GM19467 (cell line): ENCODE results near the gene ARID3A.
"Not testable (repeated sequence)": the region's sequence is repeated elsewhere in the genome, so short reads cannot be mapped to it uniquely, and the experiment has no call there.

Experiments used
- ATAC-seq: cut with Tn5 transposase; IDR thresholded peaks from one replicate; pipeline ENCODE4 v1.9.1; 2021; ENCODE audit warnings: mild to moderate bottlenecking, moderate library complexity; ENCODE audit not compliant: unreplicated experiment

ARID3A gene

DNA sequence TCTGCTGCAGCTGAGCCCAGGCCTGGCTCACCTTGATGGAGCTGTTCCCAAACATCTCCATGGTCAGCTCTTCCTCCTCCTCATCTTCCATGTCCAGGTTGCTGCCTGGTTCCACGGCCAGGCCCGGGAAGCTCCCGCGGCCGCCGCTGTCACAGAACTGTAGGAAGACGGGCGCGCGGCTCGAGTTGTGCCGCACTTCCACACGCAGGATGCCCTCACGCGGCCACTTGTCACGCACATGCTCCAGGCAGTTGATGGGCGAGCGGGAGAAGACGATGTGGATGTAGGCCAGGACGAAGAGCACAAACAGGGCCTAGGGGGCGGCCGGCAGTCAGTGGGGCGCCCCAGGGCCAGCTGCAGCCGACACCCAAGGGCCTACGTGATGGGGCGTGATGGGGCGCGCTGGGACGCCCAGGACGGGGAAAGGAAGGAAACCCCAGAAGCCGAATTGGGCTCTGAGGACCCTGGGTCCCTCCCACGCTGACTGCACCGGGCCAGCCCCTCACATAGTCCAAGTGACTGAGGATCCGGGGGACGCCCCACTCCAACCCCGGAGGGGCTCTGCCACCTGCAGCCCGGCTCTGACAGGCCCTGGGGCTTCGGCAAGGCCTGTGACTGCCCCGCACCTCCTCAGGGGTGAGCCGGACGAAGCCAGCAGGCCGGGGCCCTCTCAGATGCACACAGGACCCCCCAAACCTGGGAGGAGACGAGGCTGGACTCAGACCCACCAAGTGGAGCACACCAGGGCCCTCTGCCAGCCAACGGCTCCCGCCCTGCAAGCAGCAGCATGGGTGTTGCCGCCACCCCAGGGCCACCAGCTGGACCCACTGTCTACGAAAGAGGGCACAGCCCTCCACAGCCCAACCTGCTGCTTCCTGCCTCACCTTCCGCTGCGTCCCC lies 88.6 kb downstream of the ARID3A start:
- no peak for ATAC-seq

DNA sequence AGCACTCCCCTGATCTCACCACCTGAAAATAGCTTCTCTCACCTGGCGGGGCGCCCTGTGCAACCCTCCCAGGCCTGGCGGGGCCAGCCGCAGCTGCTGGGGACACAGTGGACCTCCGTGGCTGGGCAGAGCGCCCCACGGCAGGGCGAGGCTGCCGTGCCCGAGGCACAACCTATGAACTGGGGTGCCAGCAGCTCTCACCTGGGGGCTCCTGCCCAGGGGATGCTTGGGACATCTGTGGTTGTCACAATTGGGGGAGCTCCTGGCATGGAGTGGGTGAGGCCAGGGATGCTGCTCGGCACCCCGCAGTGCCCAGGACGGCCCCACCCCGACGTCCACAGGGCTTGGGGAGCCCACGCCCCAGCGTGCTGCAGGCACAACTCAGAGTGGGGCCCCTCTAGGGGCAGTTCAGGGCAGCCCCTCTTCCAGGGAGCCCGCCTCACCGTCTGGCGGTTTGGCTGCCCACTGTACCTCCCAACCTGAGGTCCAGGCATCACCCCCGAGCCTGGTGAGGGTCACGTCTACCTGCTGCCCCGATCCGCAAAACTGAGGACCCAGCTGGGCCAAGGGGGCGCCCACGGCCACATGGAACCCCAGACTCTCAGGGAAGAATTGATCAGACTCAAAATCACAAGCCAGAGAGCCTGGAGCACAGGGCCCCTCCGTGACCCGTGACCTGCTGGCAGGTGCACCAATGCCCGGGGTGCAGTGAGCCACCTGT lies 89.4 kb downstream of the ARID3A start:
- ATAC-seq = no peak

DNA sequence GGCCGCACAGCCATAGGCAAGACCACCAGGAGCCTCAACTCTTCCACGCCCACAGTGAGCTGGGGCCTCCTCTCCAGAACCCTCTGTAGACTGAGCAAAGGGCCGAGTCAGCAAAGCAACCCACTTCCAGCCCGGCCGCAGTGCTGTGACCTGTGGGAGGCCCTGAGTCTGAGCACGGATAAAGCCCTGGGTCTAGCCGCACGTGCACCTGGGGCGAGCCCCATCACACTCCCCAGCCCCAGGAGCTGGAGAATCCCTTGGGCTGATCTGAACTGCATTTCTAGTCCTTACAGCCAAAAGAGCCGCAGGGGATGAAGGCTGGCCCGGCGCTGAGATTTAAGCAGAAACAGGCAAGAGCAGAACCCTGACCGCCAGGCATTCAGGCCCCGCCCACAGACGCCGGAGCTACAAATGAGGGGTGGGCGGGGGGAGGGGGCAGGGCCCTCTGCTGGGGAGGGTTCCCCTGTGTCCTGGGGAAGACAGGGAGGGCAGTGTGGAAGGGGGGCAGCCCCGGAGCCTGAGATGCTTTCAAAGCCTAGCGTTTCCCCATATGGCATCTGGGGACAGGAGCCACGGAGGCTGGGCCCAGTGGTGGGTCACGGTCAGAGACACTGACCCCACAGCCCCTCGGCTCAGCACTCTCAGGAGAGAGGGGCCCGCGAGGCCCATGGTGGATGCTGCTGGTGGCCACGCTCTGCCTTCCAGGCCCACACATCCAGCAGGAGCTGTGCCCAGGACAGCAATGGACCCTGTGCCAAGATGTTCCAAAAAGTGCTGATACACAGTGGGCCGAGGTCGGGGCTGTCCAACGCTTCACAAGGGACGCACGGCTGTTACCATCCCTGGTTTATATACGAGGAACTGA lies 90.2 kb downstream of the ARID3A start:
- no peak for ATAC-seq

DNA sequence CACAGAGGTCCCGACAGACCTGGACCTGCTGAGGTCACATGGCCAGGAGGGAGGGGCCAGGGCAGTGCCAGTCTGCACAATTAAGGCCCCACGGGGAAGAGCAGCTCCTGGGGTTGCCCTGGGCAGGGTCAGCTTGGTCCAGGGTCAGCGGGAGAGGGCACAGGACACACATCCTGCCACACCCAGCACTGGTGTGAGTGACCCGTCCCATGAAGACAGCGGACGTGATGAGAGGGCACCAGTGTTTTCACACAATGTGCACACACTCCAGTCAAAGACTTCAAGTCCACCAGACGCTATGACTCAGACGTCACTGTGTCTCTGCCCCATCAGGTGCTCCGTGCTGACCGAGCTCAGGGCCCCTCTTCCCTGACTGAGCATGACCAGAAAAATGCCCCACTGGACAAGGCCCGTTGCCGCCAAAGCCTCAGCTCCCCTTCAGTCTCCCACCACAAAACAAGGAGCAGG lies 90.8 kb downstream of the ARID3A start:
- no peak for ATAC-seq

DNA sequence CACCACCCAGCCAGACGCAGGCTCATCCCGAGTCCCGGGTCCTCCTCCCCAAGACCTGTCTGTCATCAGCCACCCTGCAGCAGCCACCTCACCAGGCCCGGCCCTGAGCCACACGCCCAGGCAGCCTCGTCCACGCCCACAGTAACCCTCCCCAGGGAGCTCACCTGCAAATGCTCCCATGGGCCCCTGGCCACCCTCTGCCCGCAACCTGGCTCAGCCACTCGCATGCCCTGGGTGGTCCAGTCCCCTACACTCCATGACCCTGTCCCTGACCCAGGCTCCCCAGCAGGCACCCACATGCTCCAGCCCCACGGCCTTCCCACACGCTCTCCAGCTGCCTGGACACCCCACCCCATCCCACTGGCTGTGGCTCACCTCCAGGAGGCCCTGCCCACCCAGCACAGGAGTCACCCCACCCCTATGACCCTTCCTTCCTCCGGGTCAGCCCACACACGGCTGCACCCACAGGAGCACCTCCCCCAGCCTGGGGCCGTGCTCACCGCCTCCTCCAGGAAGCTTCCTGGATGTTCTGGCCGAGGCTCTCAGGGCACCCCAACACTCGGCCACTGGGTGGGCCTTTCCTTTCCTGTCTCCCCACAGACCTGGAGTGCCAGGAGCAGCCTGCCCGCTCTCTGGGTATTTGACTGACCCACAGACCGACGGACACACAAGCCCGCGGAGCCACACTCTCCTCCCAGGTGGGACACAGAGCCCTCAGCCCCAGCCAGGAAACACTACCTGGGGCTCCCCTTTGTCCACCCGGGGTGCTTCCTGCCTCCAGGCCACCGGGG lies 91.5 kb downstream of the ARID3A start:
- no peak for ATAC-seq

DNA sequence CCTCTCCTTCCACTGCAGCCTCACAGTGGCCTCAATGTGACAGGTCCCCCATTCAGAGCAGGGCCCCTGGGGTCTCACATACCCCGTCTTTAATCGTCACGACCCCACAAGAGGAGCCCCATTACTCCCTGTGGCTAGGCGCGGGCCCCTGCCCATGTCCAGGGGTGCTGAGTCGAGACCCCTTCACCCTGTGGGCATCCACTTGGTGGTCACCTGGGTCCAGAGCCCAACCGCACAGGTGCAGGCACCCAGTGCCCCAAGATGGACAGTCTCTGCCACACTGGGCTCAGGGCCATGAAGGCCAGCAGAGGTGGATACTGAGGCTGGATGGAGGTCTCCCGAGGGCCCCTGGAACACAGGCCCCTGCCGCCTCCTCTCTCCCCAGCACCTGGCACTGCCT lies 92.1 kb downstream of the ARID3A start:
- no peak for ATAC-seq

- no peak for ATAC-seq
Measured at GRCh38 chr19:1018393-1018792, 92.6 kb downstream of the ARID3A start.

DNA sequence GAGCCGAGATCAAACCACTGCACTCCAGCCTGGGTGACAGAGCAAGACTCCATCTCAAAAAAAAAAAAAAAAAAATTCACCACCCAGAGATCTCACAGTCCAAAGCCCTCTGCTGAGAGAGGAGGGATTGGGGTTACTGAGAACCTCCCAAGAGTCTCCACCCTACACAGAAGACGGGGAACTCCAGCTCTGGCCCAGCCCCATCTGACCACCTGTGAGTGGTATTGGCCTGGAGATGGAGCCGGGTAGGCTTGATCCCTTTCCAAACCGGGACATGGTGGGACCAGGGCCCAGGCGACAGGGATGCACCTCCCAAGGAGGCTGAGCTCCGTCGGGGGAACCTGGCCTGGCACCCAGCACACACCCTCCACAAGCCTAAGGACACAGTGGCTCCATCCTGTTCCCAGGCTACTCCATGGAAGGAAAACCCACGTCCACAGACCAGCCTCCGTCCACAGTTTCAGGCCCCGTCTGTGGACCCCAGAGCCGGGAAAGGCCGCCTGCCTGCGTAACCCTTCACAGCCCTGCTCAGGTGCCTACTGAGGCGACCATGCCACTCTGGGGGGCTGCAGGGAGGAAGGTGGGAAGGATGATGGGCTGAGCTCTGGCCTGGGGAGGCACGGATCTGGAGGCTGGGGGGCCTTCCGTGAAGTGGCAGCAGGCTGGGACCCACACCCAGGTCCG lies 93.2 kb downstream of the ARID3A start:
- no peak for ATAC-seq

- ATAC-seq = no peak
Measured at GRCh38 chr19:1019616-1019961, 93.8 kb downstream of the ARID3A start.

DNA sequence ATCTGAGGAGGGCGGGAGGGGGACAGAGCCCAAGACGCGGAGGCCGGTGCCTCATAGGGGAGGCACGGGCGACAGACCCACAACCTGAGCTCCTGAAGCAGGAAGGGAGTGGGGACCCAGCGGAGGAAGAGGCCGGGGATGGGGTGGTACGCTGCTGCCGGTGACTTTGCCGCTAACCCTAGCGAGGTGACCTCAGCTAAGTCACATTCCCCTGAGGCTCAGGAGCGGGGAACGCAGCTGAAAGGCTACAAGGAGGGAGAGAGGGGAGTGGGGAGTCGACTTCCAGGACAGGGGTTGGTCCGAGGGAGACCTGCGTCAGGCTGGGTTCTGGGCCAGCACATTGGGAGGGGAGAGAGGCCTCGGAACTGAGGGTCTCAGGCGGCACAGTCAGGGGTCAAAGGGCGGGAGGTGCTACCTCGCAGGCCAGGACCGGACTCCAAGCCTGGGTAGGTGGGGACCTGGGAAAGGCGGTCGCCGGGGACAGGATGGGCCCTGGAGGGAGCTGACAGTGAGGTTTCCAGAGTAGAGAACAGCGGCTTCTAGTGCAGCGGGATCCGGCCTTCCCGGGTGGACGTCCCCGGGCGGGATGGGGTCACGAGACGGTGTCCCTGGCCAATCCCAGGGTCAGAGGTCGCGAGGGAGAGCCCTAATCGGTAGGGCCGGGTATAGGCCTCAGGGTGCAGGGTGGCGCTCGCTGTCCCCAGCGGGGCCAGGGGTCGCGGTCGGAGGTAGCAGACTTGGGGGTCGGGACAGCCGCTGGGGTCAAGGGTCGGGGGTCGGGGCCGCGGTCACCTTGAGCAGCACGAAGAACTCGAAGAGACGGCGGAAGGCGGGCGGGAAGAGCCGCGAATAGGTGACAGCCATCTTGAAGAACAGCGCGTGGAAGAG lies 94.4 kb downstream of the ARID3A start:
- ATAC-seq = no peak

DNA sequence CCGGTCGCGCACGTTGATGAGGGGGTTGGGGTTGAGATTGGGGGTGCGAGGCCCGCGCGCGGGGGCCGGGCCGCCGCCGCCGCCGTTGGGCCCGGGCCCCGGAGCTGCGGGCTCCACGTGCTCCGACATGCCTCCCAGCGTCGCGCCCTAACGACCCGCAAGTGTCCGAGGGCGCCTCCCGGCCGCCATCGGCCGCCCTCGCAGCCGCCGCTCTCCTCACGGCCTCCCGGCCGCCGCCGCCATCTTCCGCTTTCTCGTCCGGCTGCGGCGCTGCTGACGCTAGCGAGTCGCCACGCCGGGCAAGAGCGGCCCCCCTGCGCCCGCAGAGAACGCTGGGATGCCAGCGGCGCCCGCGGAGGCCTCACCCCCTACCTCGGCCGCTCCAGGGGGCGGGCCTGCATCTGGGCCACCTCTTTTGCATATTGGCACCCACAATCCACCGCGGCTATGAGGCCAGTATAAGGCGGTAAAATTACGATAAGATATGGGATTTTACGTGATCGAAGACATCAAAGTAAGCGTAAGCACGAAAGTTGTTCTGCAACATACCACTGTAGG lies 95.1 kb downstream of the ARID3A start, which contains the start of gene TMEM259:
Gene TMEM259 (minus strand): TSS at position 256 of the 558 bp plus-strand sequence. CDS start 127 bp downstream, at position 129.
- ATAC-seq = peak; percentile 81

DNA sequence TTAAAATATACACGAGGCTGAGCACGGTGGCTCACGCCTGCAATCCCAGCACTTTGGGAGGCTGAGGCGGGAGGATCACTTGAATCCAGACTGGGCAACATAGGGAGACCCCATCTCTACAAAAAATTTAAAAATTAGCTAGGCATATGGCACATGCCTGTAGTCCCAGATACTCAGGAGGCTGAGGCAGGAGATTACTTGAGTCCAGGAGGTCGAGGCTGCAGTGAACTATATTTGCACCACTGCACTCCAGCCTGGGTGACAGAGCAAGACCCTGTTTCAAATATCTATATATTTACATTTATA lies 98.0 kb downstream of the ARID3A start:
- ATAC-seq = not testable (repeated sequence)

- not testable (repeated sequence) for ATAC-seq
Measured at GRCh38 chr19:1025080-1025479, 99.2 kb downstream of the ARID3A start.
